H9 (cell line): ENCODE results near the gene KIF26B. TPM values are rescaled to one million over a fixed set of nuclear protein-coding genes. Genes with fewer than 3 reads are reported as not detected.
A peak's percentile ranks its signal among the peaks of the same experiment; 100 is the strongest.

ENCODE experiments used
- DNase-seq: peaks from one replicate; pipeline ENCODE4 v3.0.0-alpha.2; 2017
- H2AFZ ChIP-seq: one replicate; pipeline ENCODE4 v1.6.1; 2013; ENCODE audit warnings: mild to moderate bottlenecking, low read length, control low read depth, moderate library complexity
- H2AK5ac ChIP-seq: 2 replicates; pipeline ENCODE4 v1.6.1; 2013; ENCODE audit warnings: low read length, control low read depth, mixed read lengths; ENCODE audit not compliant: insufficient read length
- H2BK120ac ChIP-seq: one replicate; pipeline ENCODE4 v1.6.1; 2013; ENCODE audit warnings: low read depth, mild to moderate bottlenecking, low read length, control low read depth, inconsistent platforms; ENCODE audit not compliant: poor library complexity, severe bottlenecking
- H2BK12ac ChIP-seq: 2 replicates; pipeline ENCODE4 v1.6.1; 2013; ENCODE audit warnings: low read length, control low read depth, mixed read lengths, low read depth; ENCODE audit not compliant: insufficient read length
- H2BK15ac ChIP-seq: 2 replicates; pipeline ENCODE4 v1.6.1; 2013; ENCODE audit warnings: low read depth, low read length, control low read depth
- H2BK20ac ChIP-seq: one replicate; pipeline ENCODE4 v1.6.1; 2013; ENCODE audit warnings: low read depth, mild to moderate bottlenecking, low read length, control low read depth, inconsistent platforms; ENCODE audit not compliant: poor library complexity, severe bottlenecking
- H2BK5ac ChIP-seq: 2 replicates; pipeline ENCODE4 v1.6.1; 2013; ENCODE audit warnings: low read length, control low read depth, mixed read lengths; ENCODE audit not compliant: insufficient read length
- H3K14ac ChIP-seq: 2 replicates; pipeline ENCODE4 v1.6.1; 2013; ENCODE audit warnings: low read length, control low read depth; ENCODE audit not compliant: insufficient read depth
- H3K18ac ChIP-seq: 2 replicates; pipeline ENCODE4 v1.6.1; 2013; ENCODE audit warnings: low read depth, mild to moderate bottlenecking, mixed read lengths, low read length, control low read depth; ENCODE audit not compliant: insufficient read length
- H3K23ac ChIP-seq: 2 replicates; pipeline ENCODE4 v1.6.1; 2013; ENCODE audit warnings: low read length, control low read depth, mixed read lengths, low read depth; ENCODE audit not compliant: insufficient read length
- H3K23me2 ChIP-seq: 2 replicates; pipeline ENCODE4 v1.6.1; 2013; ENCODE audit warnings: low read depth, mild to moderate bottlenecking, mixed read lengths, low read length, control low read depth; ENCODE audit not compliant: insufficient read length, poor library complexity, severe bottlenecking
- H3K27ac ChIP-seq: 2 replicates; pipeline ENCODE4 v1.5.1; 2013; ENCODE audit warnings: low read length, control low read depth, mixed read lengths, low read depth; ENCODE audit not compliant: insufficient read length
- H3K27me3 ChIP-seq: 2 replicates; pipeline ENCODE4 v1.6.1; 2013; ENCODE audit warnings: low read length, control low read depth, inconsistent platforms; ENCODE audit not compliant: insufficient read depth
- H3K4ac ChIP-seq: 2 replicates; pipeline ENCODE4 v1.6.1; 2013; ENCODE audit warnings: low read depth, mild to moderate bottlenecking, control low read depth, inconsistent platforms, low read length, moderate library complexity
- H3K4me1 ChIP-seq: 2 replicates; pipeline ENCODE4 v1.6.1; 2013; ENCODE audit warnings: low read length, control low read depth, inconsistent platforms; ENCODE audit not compliant: insufficient read depth
- H3K4me2 ChIP-seq: 2 replicates; pipeline ENCODE4 v1.6.1; 2013; ENCODE audit warnings: low read length, control low read depth, mixed read lengths; ENCODE audit not compliant: insufficient read length, insufficient read depth
- H3K56ac ChIP-seq: 2 replicates; pipeline ENCODE4 v1.6.1; 2013; ENCODE audit warnings: low read depth, mild to moderate bottlenecking, mixed read lengths, low read length, control low read depth; ENCODE audit not compliant: insufficient read length
- H3K79me1 ChIP-seq: 2 replicates; pipeline ENCODE4 v1.6.1; 2013; ENCODE audit warnings: low read depth, mild to moderate bottlenecking, moderate library complexity, low read length, control low read depth, inconsistent platforms; ENCODE audit not compliant: insufficient read depth, poor library complexity, severe bottlenecking
- H3K79me2 ChIP-seq: 2 replicates; pipeline ENCODE4 v1.6.1; 2013; ENCODE audit warnings: low read length, control low read depth, inconsistent platforms; ENCODE audit not compliant: insufficient read depth
- H3K9ac ChIP-seq: 2 replicates; pipeline ENCODE4 v1.6.1; 2013; ENCODE audit warnings: low read length, control low read depth, mixed read lengths; ENCODE audit not compliant: insufficient read length; ENCODE audit errors: extremely low read depth
- H3K9me3 ChIP-seq: one replicate; pipeline ENCODE4 v1.6.1; 2013; ENCODE audit warnings: low read depth, low read length, inconsistent platforms; ENCODE audit not compliant: control insufficient read depth
- H3T11ph ChIP-seq: one replicate; pipeline ENCODE4 v1.6.1; 2013; ENCODE audit warnings: mild to moderate bottlenecking, low read length, control low read depth, inconsistent platforms
- H4K20me1 ChIP-seq: one replicate; pipeline ENCODE4 v1.6.1; 2013; ENCODE audit not compliant: control insufficient read depth, insufficient read length, insufficient read depth
- H4K5ac ChIP-seq: 2 replicates; pipeline ENCODE4 v1.6.1; 2013; ENCODE audit warnings: low read depth, mild to moderate bottlenecking, mixed read lengths, low read length, control low read depth; ENCODE audit not compliant: insufficient read length
- H4K8ac ChIP-seq: replicated peaks from 2 replicates; pipeline ENCODE4 v1.6.1; 2013; ENCODE audit warnings: low read length, control low read depth, mixed read lengths, low read depth; ENCODE audit not compliant: insufficient read length
- H4K91ac ChIP-seq: 2 replicates; pipeline ENCODE4 v1.6.1; 2013; ENCODE audit warnings: low read depth, mild to moderate bottlenecking, moderate library complexity, mixed read lengths, low read length, control low read depth; ENCODE audit not compliant: insufficient read length
- H3K27ac Mint-ChIP-seq, 3 experiments: 2 replicates in 2 of 3; 3 replicates in 1 of 3; pipeline ENCODE4 v1.8.0; 2020 to 2021; ENCODE audit warnings: mixed read lengths in 3 of 3, mild to moderate bottlenecking in 1 of 3, moderate library complexity in 1 of 3
- H3K27me3 Mint-ChIP-seq: 2 replicates; pipeline ENCODE4 v1.8.0; 2021; ENCODE audit warnings: low read depth, mild to moderate bottlenecking, moderate library complexity, mixed read lengths
- H3K36me3 Mint-ChIP-seq, 3 experiments: 2 replicates in 2 of 3; 3 replicates in 1 of 3; pipeline ENCODE4 v1.8.0; 2020 to 2021; ENCODE audit warnings: low read depth in 3 of 3, mixed read lengths in 3 of 3; ENCODE audit not compliant: insufficient read depth in 1 of 3
- H3K4me1 Mint-ChIP-seq, 2 experiments: 2 replicates each; pipeline ENCODE4 v1.8.0; 2020; ENCODE audit warnings: mixed read lengths in 2 of 2
- H3K4me3 Mint-ChIP-seq, 2 experiments: 2 replicates in 1 of 2; 3 replicates in 1 of 2; pipeline ENCODE4 v1.8.0; 2020 to 2021; ENCODE audit warnings: mild to moderate bottlenecking in 2 of 2, mixed read lengths in 2 of 2, moderate library complexity in 1 of 2
- H3K9me3 Mint-ChIP-seq, 2 experiments: 2 replicates in 1 of 2; 3 replicates in 1 of 2; pipeline ENCODE4 v1.8.0; 2020; ENCODE audit warnings: mild to moderate bottlenecking in 2 of 2, mixed read lengths in 2 of 2, moderate library complexity in 1 of 2
- CTCF ChIP-seq: fragments of 200-600 bp; sonication (generic); conservative IDR thresholded peaks from 3 replicates; pipeline ENCODE4 v1.8.0; 2021; ENCODE audit warnings: antibody characterized with exemption, mild to moderate bottlenecking
- WGBS: extraction: QIAGEN DNeasy Blood & Tissue Kit; methylation state at CpG from one replicate; pipeline ENCODE4 v1.1.7; 2013; ENCODE audit warnings: missing lambda C conversion rate, low lambda C conversion rate, mixed read lengths; ENCODE audit not compliant: insufficient read length; ENCODE audit errors: extremely low coverage; 5-methylcytosine and 5-hydroxymethylcytosine counted together
- total RNA-seq: library from RNA; stranded (reverse); gene quantifications from 2 replicates; pipeline ENCODE4 v1.2.1, GENCODE V29; 2021

KIF26B gene
- total RNA-seq, 1 experiment from 2014 or later, result 0.13 TPM

GRCh38 chr1:245383396-245384330 lies 228.9 kb downstream of the KIF26B start:
- Histone ChIP-seq H3K27ac (no peak overlapping the region), H3K4me2 (no peak overlapping the region), H3K4ac (no peak overlapping the region), H2AK5ac (no peak overlapping the region), H3K23me2 (no peaks in the 10 kb centered on the region), H2BK120ac (no peak overlapping the region), H4K8ac (no peak overlapping the region), H3K18ac (no peak overlapping the region), H3K79me1 (no peaks in the 10 kb centered on the region), H3K4me1 (peaks cover 4% of the 10 kb centered on the region; the same call in 1 of the 2 replicates), H2BK5ac (no peak overlapping the region), H3K79me2 (no peaks in the 10 kb centered on the region), H4K5ac (no peak overlapping the region), H2AFZ (no peak overlapping the region), H3K14ac (no peak overlapping the region), H4K91ac (no peak overlapping the region), H3K56ac (no peak overlapping the region), H3K27me3 (no peaks in the 10 kb centered on the region), H2BK15ac (no peak overlapping the region), H2BK12ac (no peak overlapping the region), H3K9ac (no peak overlapping the region), H2BK20ac (no peak overlapping the region), H4K20me1 (no peaks in the 10 kb centered on the region), H3T11ph (no peak overlapping the region), H3K9me3 (no peaks in the 10 kb centered on the region), H3K23ac (no peak overlapping the region)
- no CpG with 5 or more reads among the region's 13 CpGs for WGBS
- peaks cover 16% of the 10 kb centered on the region for H3K27me3 Mint-ChIP-seq
- no peak for TF ChIP-seq CTCF
- H3K4me3 Mint-ChIP-seq, result no peak overlapping the region
- DNase-seq, result no peak
- no peaks in the 10 kb centered on the region for H3K36me3 Mint-ChIP-seq
- H3K4me1 Mint-ChIP-seq, result peaks cover 23 to 27% of the 10 kb centered on the region in 2 experiments
- H3K9me3 Mint-ChIP-seq, result no peaks in the 10 kb centered on the region; a peak in 1 of 5 replicates
- peak overlapping the region in 1 of 3 experiments; percentile 46; a peak in 2 of 7 replicates for H3K27ac Mint-ChIP-seq
